Smooth muscle cell (in vitro differentiated cells): ENCODE results near the gene RAD51B. TPM values are rescaled to one million over a fixed set of nuclear protein-coding genes. Genes with fewer than 3 reads are reported as not detected.

Experiments
- DNase-seq: peaks from one replicate; lab custom pipeline; 2025; ENCODE audit not compliant: unreplicated experiment; lab: John Stamatoyannopoulos, UW
- H2AFZ ChIP-seq: fragments of 200-600 bp; sonication (generic); 2 replicates; pipeline ENCODE4 v1.6.0; 2016; ENCODE audit warnings: antibody characterized with exemption, low read depth, mild to moderate bottlenecking
- H3F3A ChIP-seq: fragments of 200-600 bp; sonication (generic); 2 replicates; pipeline ENCODE4 v1.6.0; 2017; ENCODE audit warnings: antibody characterized with exemption, low read depth
- H3K27ac ChIP-seq: fragments of 200-600 bp; sonication (generic); 2 replicates; pipeline ENCODE4 v1.5.1; 2016; ENCODE audit warnings: low read depth, mild to moderate bottlenecking
- H3K27me3 ChIP-seq: fragments of 200-600 bp; sonication (generic); 2 replicates; pipeline ENCODE4 v1.6.1; 2016; ENCODE audit warnings: low read depth, mild to moderate bottlenecking
- H3K36me3 ChIP-seq: fragments of 200-600 bp; sonication (generic); 2 replicates; pipeline ENCODE4 v1.5.1; 2016; ENCODE audit warnings: low read depth
- H3K4me1 ChIP-seq: fragments of 200-600 bp; sonication (generic); 2 replicates; pipeline ENCODE4 v1.5.1; 2016; ENCODE audit warnings: low read depth
- H3K4me2 ChIP-seq: fragments of 200-600 bp; sonication (generic); 2 replicates; pipeline ENCODE4 v1.6.0; 2016; ENCODE audit warnings: mild to moderate bottlenecking
- H3K4me3 ChIP-seq: fragments of 200-600 bp; sonication (generic); 2 replicates; pipeline ENCODE4 v1.5.1; 2016; ENCODE audit warnings: mild to moderate bottlenecking
- H3K79me2 ChIP-seq: fragments of 200-600 bp; sonication (generic); 2 replicates; pipeline ENCODE4 v1.6.0; 2016; ENCODE audit warnings: low read depth, mild to moderate bottlenecking
- H3K9ac ChIP-seq: fragments of 200-600 bp; sonication (generic); 2 replicates; pipeline ENCODE4 v1.6.0; 2016; ENCODE audit warnings: low read depth
- H3K9me3 ChIP-seq: fragments of 200-600 bp; sonication (generic); replicated peaks from 2 replicates; pipeline ENCODE4 v1.5.1; 2016; ENCODE audit warnings: low read depth
- H4K20me1 ChIP-seq: fragments of 200-600 bp; sonication (generic); 2 replicates; pipeline ENCODE4 v1.6.0; 2016; ENCODE audit warnings: low read depth
- WGBS: methylation state at CpG from one replicate; pipeline ENCODE4 v1.1.7; 2016; ENCODE audit warnings: low lambda C conversion rate; 5-methylcytosine and 5-hydroxymethylcytosine counted together
- polyA plus RNA-seq: library from polyadenylated mRNA; unstranded; fragments of >200 nt; fragmentation: Nextera tagmentation; extraction: Ambion mirVana; gene quantifications from 2 replicates; pipeline ENCODE4 v1.2.1, GENCODE V29; 2016
- total RNA-seq: library from RNA; depleted of rRNA; stranded (reverse); fragments of >200 nt; gene quantifications from 2 replicates; pipeline ENCODE4 v1.2.3, GENCODE V29; 2014
- TF ChIP-seq, protein P1 (sequence below): fragments of 200-600 bp; sonication (generic); IDR thresholded peaks from 2 replicates; pipeline ENCODE4 v1.5.1; 2017; ENCODE audit warnings: borderline replicate concordance, mild to moderate bottlenecking, antibody characterized with exemption; ENCODE audit not compliant: insufficient read depth, poor library complexity, severe bottlenecking

Gene RAD51B
- total and polyA plus RNA-seq, 2 experiments from 2014 or later = 4.6 to 5.3 TPM

DNA sequence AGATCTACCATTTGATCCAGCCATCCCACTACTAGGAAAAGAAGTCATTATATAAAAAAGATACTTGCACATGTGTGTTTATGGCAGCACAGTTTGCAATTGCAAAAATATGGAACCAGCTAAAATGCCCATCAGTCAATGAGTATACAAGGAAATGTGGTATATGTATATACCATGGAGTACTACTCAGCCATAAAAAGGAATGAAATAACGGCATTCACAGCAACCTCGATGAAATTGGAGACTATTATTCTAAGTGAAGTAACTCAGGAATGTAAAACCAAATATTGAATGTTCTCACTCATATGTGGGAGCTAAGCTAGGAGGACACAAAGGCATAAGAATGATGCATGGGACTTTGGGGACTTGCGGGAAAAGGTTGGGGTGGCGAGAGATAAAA, 402.6 kb downstream of the RAD51B start:
- no peak overlapping the region for H3K4me3 ChIP-seq
- no peak overlapping the region for H3K4me2 ChIP-seq
- H2AFZ ChIP-seq = no peak overlapping the region
- no peak for DNase-seq
- H3F3A ChIP-seq = no peaks in the 10 kb centered on the region
- H3K9ac ChIP-seq = no peak overlapping the region
- no peaks in the 10 kb centered on the region for H3K27me3 ChIP-seq
- TF ChIP-seq, protein P1, sequence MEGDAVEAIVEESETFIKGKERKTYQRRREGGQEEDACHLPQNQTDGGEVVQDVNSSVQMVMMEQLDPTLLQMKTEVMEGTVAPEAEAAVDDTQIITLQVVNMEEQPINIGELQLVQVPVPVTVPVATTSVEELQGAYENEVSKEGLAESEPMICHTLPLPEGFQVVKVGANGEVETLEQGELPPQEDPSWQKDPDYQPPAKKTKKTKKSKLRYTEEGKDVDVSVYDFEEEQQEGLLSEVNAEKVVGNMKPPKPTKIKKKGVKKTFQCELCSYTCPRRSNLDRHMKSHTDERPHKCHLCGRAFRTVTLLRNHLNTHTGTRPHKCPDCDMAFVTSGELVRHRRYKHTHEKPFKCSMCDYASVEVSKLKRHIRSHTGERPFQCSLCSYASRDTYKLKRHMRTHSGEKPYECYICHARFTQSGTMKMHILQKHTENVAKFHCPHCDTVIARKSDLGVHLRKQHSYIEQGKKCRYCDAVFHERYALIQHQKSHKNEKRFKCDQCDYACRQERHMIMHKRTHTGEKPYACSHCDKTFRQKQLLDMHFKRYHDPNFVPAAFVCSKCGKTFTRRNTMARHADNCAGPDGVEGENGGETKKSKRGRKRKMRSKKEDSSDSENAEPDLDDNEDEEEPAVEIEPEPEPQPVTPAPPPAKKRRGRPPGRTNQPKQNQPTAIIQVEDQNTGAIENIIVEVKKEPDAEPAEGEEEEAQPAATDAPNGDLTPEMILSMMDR = no peak
- H3K36me3 ChIP-seq = no peaks in the 10 kb centered on the region
- H3K27ac ChIP-seq = no peak overlapping the region
- H3K4me1 ChIP-seq = peaks cover 5% of the 10 kb centered on the region
- WGBS = 100% methylated on average over 4 of the region's 4 CpGs
- H3K9me3 ChIP-seq = no peaks in the 10 kb centered on the region
- H4K20me1 ChIP-seq = no peaks in the 10 kb centered on the region
- H3K79me2 ChIP-seq = no peaks in the 10 kb centered on the region

DNA sequence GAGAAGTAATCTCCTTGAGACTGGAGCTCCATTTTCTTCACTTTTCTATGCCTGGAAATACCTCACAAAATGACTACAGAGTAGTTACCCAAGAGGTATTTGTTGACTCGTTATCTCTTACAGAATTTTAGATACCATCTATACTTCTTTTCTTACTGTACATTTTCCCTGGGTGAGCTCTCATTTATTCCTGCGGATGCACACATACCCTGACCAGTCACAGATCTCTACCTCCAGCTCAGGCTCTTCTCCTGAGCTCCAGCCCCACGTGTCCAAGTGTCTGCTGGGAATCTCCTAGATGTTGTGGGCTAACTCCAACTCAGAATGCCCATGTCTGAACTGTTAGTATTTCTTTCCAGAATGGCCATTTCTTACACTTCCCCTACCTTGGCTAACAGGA, 403.1 kb downstream of the RAD51B start:
- no peaks in the 10 kb centered on the region for H4K20me1 ChIP-seq
- H3K9me3 ChIP-seq = no peaks in the 10 kb centered on the region
- WGBS = 86% methylated on average over 3 of the region's 3 CpGs
- DNase-seq = no peak
- TF ChIP-seq, protein P1 = no peak
- H3K4me3 ChIP-seq = no peak overlapping the region
- no peaks in the 10 kb centered on the region for H3K36me3 ChIP-seq
- H3K9ac ChIP-seq = no peak overlapping the region
- H3F3A ChIP-seq = no peaks in the 10 kb centered on the region
- no peak overlapping the region for H3K27ac ChIP-seq
- H3K79me2 ChIP-seq = no peaks in the 10 kb centered on the region
- peaks cover 5% of the 10 kb centered on the region for H3K4me1 ChIP-seq
- no peak overlapping the region for H2AFZ ChIP-seq
- no peak overlapping the region for H3K4me2 ChIP-seq
- H3K27me3 ChIP-seq = no peaks in the 10 kb centered on the region

DNA sequence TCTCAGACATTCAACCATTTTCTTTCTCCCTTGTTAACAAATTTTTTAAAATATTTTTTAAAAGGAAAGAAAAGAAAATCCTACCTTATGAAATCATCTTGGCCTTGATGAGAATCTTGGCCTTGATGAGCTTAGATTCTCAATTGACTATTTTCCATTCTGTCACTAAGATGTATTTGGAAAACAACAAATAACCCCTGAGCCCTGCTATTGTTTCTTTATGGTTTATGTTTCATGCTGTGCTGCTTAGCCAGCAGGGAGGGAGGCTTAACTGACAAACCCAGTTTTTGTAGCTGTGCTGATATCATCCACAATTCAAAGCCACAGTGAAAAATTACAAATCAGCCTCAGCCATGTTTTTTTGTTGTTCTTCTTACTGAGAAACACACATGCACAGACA, 404.1 kb downstream of the RAD51B start:
- no peaks in the 10 kb centered on the region for H3F3A ChIP-seq

DNA sequence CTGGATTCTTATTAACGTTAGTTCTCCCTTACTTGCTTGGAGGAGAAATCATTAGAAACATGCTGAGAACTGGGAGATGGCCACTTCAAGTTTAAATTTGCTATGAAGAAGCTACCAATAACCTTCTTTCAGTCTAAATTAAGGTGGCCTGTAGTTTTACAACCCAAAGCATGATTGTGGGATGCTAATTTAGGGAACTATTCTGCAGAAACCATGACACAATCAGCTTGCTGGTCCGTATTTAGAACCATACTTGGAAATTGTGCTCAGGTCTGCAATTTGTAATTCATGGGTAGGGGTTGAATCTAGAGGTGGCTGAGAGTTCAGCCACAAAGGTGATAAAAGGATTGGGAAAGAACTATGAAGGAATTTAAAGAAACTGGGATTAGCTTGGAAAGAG, 405.7 kb downstream of the RAD51B start:
- 73% methylated on average over 2 of the region's 2 CpGs for WGBS

More for the DNA sequence above, 404.1 kb downstream of the RAD51B start:
- Histone ChIP-seq H3K27me3 (no peaks in the 10 kb centered on the region), H3K9me3 (no peaks in the 10 kb centered on the region), H3K4me1 (peaks cover 5% of the 10 kb centered on the region), H3K4me3 (no peak overlapping the region), H2AFZ (peak overlapping the region; percentile 39), H3K4me2 (no peak overlapping the region), H3K36me3 (no peaks in the 10 kb centered on the region), H4K20me1 (no peaks in the 10 kb centered on the region), H3K9ac (no peak overlapping the region), H3K79me2 (no peaks in the 10 kb centered on the region), H3K27ac (peak overlapping the region; percentile 13)
- DNase-seq = no peak
- TF ChIP-seq, protein P1 = no peak

More for the DNA sequence above, 405.7 kb downstream of the RAD51B start:
- TF ChIP-seq, protein P1 = no peak
- DNase-seq = no peak
- H3K4me1 ChIP-seq = peaks cover 6% of the 10 kb centered on the region
- H3K79me2 ChIP-seq = no peaks in the 10 kb centered on the region
- no peak overlapping the region for H2AFZ ChIP-seq
- no peaks in the 10 kb centered on the region for H3K27me3 ChIP-seq
- H4K20me1 ChIP-seq = no peaks in the 10 kb centered on the region
- H3K4me3 ChIP-seq = no peak overlapping the region
- no peak overlapping the region for H3K4me2 ChIP-seq
- no peaks in the 10 kb centered on the region for H3F3A ChIP-seq
- no peaks in the 10 kb centered on the region for H3K36me3 ChIP-seq
- no peak overlapping the region for H3K9ac ChIP-seq
- H3K27ac ChIP-seq = no peak overlapping the region
- H3K9me3 ChIP-seq = no peaks in the 10 kb centered on the region
